ENCODE results near the gene OR13H1.
"Not testable (repeated sequence)": the region's sequence is repeated elsewhere in the genome, so short reads cannot be mapped to it uniquely, and the experiment has no call there.

Gene OR13H1

GRCh38 chrX:131577999-131578734 lies 34.3 kb downstream of the OR13H1 start:
- no peak overlapping the region for H3K4me3 ChIP-seq (ENCODE audit: low read depth, low read length)
- no peak for DNase-seq (ENCODE audit: low read depth, low spot score)
- POLR2A ChIA-PET: no interaction called here

GRCh38 chrX:131578735-131579367 lies 35.0 kb downstream of the OR13H1 start:
- DNase-seq (ENCODE audit: low read depth, low spot score); CTCF ChIA-PET; H3K4me3 ChIP-seq (ENCODE audit: low read depth, low read length); POLR2A ChIA-PET: not testable (repeated sequence)

More at GRCh38 chrX:131577999-131578734, 34.3 kb downstream of the OR13H1 start:
- TF ChIP-seq CTCF (IDR thresholded peaks at IDR 0.05; ENCODE audit: insufficient read depth, low read length, missing control alignments): no peak
- CTCF ChIA-PET: no interaction called here

- POLR2A ChIA-PET: no interaction called here
- CTCF ChIA-PET: no interaction called here
- DNase-seq (ENCODE audit: low read depth, low spot score): no peak
- no peak overlapping the region for H3K4me3 ChIP-seq (ENCODE audit: low read depth, low read length)
- TF ChIP-seq CTCF (IDR thresholded peaks at IDR 0.05; ENCODE audit: insufficient read depth, low read length, missing control alignments): no peak
These were observed 45.1 kb downstream of the OR13H1 start for GRCh38 chrX:131588995-131589394.
